BE2C (cell line): ENCODE data around the gene KRTAP3-1.

Experiments used
- DNase-seq: peaks from one replicate; pipeline ENCODE4 v3.0.0-alpha.2; 2020
- H3K27me3 ChIP-seq: fragments of 250-450 bp; sonication (Bioruptor Pico); 2 replicates; pipeline ENCODE4 v1.5.1; 2020; ENCODE audit warnings: mild to moderate bottlenecking
- H3K36me3 ChIP-seq: fragments of 250-450 bp; sonication (Bioruptor Pico); 2 replicates; pipeline ENCODE4 v1.5.1; 2020; ENCODE audit warnings: mild to moderate bottlenecking
- H3K4me1 ChIP-seq: fragments of 250-450 bp; sonication (Bioruptor Pico); 2 replicates; pipeline ENCODE4 v1.5.1; 2020
- H3K4me3 ChIP-seq: 2 replicates; pipeline ENCODE4 v1.5.1; 2011; ENCODE audit warnings: low read depth, low read length
- H3K9me3 ChIP-seq: fragments of 250-450 bp; sonication (Bioruptor Pico); 2 replicates; pipeline ENCODE4 v1.5.1; 2020
- TF ChIP-seq, protein P1 (sequence below): IDR thresholded peaks from 2 replicates; pipeline ENCODE4 v1.5.1; 2012; ENCODE audit warnings: mild to moderate bottlenecking, low read depth, low read length

The KRTAP3-1 gene

DNA sequence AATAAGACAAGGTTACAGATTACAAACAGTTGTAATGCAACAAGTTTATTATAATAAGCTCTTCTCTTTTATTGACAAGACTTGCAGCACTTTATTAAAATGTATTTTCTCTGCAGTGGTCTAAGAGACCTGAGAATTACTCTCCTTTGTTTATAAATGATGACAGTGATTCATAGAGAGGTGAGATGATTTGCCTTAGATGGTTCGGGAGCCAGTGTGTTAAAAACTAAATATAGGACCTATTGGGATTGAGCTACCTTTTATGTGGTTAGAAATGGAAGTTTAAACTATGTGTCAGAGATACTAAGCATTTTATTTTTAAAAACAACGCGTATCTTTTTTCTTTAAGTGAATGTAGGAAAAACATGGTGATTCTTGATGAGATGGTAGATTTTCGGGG lies 12.1 kb downstream of the KRTAP3-1 start:
- no peak for DNase-seq
- TF ChIP-seq, protein P1, sequence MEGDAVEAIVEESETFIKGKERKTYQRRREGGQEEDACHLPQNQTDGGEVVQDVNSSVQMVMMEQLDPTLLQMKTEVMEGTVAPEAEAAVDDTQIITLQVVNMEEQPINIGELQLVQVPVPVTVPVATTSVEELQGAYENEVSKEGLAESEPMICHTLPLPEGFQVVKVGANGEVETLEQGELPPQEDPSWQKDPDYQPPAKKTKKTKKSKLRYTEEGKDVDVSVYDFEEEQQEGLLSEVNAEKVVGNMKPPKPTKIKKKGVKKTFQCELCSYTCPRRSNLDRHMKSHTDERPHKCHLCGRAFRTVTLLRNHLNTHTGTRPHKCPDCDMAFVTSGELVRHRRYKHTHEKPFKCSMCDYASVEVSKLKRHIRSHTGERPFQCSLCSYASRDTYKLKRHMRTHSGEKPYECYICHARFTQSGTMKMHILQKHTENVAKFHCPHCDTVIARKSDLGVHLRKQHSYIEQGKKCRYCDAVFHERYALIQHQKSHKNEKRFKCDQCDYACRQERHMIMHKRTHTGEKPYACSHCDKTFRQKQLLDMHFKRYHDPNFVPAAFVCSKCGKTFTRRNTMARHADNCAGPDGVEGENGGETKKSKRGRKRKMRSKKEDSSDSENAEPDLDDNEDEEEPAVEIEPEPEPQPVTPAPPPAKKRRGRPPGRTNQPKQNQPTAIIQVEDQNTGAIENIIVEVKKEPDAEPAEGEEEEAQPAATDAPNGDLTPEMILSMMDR, result no peak
- no peaks in the 10 kb centered on the region for H3K4me1 ChIP-seq
- no peak overlapping the region for H3K4me3 ChIP-seq
- peaks cover 36% of the 10 kb centered on the region for H3K27me3 ChIP-seq
- no peaks in the 10 kb centered on the region for H3K36me3 ChIP-seq
- H3K9me3 ChIP-seq, result no peaks in the 10 kb centered on the region

DNA sequence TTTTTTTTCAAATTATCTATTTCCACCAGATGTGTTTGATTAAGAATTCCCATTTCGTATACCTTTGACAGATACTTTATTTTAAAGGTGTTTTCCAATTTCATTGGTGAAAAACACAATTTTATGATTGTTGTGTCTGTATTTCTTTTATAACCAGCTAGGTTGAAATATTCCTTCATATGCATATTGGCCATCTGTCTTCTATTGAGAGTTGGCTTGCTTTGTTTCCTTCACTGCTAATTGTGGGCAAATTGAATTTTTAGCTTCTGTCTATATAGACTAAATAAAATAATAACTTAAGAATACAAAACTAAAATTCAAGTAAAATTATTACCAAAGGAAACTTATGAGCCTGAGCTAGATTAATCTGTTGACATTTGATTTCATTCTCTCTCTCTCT lies 13.8 kb downstream of the KRTAP3-1 start:
- H3K4me3 ChIP-seq, result no peak overlapping the region

DNA sequence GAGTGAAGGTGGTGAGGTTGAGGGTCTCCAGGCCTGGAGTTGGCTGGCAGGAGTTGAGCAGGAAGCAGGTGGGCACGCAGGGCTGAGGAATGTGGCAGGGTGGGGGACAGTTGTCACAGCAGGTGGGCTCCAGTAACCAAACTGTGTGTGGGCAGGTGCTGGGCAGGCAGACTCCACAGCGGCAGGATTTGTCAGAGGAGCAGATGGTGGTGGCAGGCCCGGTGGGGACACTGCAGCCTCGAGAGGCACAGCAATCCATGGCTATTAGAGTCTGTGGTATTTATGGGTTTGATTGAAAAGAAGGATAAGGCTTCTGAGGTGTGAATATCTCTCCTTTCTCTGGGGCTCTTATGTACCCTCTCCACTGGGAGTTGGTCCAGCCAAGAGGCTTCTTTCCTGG lies 15.1 kb downstream of the KRTAP3-1 start, which contains the start of gene KRTAP3-3:
KRTAP3-3 (minus strand) TSS at position 326 of the 400 bp plus-strand sequence; CDS start at position 259, 67 bp downstream.
- no peak within 1 kb of the TSS for H3K4me3 ChIP-seq
- TF ChIP-seq, protein P1, result no peak
- no peak for DNase-seq
- H3K27me3 ChIP-seq, result peaks cover 28% of the 10 kb centered on the region
- no peaks in the 10 kb centered on the region for H3K9me3 ChIP-seq
- no peaks in the 10 kb centered on the region for H3K4me1 ChIP-seq
- H3K36me3 ChIP-seq, result no peaks in the 10 kb centered on the region

More for the DNA sequence above, 13.8 kb downstream of the KRTAP3-1 start:
- H3K27me3 ChIP-seq, result peaks cover 36% of the 10 kb centered on the region
- TF ChIP-seq, protein P1, result no peak
- no peaks in the 10 kb centered on the region for H3K9me3 ChIP-seq
- DNase-seq, result no peak
- H3K36me3 ChIP-seq, result no peaks in the 10 kb centered on the region
- no peaks in the 10 kb centered on the region for H3K4me1 ChIP-seq

DNA sequence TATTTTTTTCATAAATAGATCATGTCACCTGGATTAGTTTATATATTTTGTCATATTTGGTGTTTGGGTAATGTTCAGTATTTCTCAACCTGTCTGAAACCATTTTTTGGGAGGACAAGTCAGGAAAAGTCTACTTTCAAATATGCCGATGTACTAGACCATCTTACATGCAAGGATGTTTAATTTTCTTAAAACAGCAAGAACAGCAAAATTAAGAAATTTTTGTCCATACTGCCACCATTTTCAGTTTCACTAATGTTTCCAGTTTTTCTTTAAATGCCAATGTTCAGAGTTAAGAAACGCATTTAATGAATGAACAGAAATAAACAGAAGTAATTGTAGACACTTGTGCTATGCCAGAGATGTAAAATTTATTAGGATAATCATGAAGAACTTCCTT lies 15.8 kb downstream of the KRTAP3-1 start:
- TF ChIP-seq, protein P1, result no peak
- no peaks in the 10 kb centered on the region for H3K9me3 ChIP-seq
- peaks cover 22% of the 10 kb centered on the region for H3K27me3 ChIP-seq
- no peak overlapping the region for H3K4me3 ChIP-seq
- DNase-seq, result no peak
- H3K36me3 ChIP-seq, result no peaks in the 10 kb centered on the region
- no peaks in the 10 kb centered on the region for H3K4me1 ChIP-seq

DNA sequence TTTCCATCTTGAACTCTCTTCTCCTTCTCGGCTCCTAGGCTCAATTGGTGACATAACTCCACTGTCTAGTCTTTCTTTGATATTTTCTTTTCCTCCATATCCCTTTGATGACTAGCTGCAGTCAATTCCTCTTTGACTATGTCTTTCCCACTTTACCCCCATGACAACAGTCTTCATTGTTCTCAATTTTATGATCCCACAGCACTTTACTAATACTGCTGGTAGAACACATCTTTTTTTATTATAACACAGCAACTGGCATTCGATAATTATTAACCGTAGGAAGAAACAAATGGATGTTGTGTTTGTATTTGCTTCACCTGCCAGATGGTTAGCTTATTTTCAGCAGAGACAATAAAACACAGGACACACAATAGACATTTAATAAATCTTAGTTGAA lies 16.3 kb downstream of the KRTAP3-1 start:
- Histone ChIP-seq H3K4me3 (no peak overlapping the region), H3K27me3 (peaks cover 21% of the 10 kb centered on the region), H3K9me3 (no peaks in the 10 kb centered on the region), H3K4me1 (no peaks in the 10 kb centered on the region), H3K36me3 (no peaks in the 10 kb centered on the region)
- DNase-seq, result no peak
- TF ChIP-seq, protein P1, result no peak

DNA sequence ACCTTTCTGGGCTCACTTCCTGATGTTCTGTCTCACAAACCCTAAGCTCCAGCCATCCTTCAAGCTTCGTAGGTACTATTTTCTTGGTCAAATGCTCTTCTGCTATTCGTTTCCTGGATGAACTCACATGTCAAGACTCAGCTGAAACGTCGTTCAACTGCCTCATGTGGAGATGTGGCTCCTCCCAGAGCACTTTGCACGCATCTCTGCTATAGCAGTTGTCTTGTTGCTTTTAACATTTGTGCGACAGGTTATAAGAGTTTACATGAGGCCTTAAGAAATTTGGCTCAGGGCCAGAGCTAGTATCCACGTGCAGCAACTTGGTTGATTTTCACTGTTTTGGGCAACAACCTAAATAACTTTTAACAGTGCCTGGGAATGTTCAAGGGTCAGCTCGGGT lies 22.0 kb downstream of the KRTAP3-1 start:
- Histone ChIP-seq H3K36me3 (no peaks in the 10 kb centered on the region), H3K4me3 (no peak overlapping the region), H3K4me1 (no peaks in the 10 kb centered on the region), H3K27me3 (peaks cover 13% of the 10 kb centered on the region; the same call in 1 of the 2 replicates), H3K9me3 (no peaks in the 10 kb centered on the region)
- TF ChIP-seq, protein P1, result no peak
- DNase-seq, result no peak
